Inflammatory macrophage (primary cell): ENCODE measurements around the gene LMAN2L.

Source experiments
- DNase-seq, 2 donors: peaks; one replicate each; pipeline ENCODE4 v3.0.0-alpha.2; 2020 to 2022

Gene LMAN2L

GRCh38 chr2:96760036-96760985, 20.4 kb upstream of the LMAN2L start, which contains the start of gene CNNM4:
CNNM4 (plus strand) TSS chr2:96760902; CDS start chr2:96761000, 98 bp downstream.
- peak; percentile 89 to 95 for DNase-seq

- no peak for DNase-seq
Observed at GRCh38 chr2:96759548-96759947, 19.7 kb upstream of the LMAN2L start.

GRCh38 chr2:96758987-96759386, 19.1 kb upstream of the LMAN2L start:
- no peak for DNase-seq

GRCh38 chr2:96757477-96757860, 17.6 kb upstream of the LMAN2L start:
- DNase-seq: no peak

- DNase-seq: no peak
Observed at GRCh38 chr2:96756788-96757476, 17.1 kb upstream of the LMAN2L start.

DNA sequence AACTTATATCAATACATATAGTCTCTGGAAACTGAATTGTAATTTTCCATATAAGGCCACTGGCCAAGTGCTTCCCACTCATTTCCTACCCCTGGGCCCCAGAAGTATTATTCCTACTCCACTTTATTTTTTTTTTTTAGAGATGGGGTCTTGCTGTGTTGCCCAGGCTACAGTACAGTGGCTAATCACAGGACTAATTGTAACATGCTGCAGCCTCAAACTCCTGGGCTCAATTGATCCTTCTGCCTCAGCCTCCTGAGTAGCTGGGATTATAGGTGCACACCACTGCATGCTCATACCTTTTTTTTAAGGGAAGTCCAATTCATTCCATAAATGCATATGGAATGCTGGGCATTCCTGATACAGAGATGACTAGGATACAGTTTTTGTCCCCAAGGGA, 14.5 kb upstream of the LMAN2L start:
- no peak for DNase-seq

DNA sequence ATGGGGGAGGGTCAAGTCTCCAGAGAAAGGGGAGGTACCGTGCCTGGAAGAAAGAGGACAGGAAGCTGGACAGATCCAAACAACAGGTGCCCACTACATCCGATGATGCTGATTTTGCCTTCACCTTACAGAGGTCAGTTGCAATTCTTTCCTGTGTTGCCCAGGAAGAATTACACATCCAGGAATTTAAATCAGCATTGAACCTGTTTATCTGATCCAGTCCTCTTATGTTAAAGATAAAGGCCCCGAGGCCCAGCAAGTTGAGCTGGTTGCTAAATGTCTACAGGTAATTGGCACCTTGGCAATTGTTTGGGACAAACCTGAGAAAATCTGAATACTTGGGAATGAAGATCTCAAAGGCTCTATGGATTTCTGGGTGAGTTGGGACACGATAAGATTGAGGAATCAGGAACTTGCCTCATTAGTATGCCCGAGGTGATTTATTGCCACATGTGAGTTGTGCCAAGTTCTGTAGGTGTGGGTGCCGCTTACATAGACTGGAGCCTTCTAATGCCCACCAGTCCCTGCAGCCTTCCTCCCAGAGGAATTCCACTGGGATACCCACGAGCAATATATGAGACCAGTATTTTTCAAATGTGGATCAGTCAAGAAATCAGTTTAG, 13.9 kb upstream of the LMAN2L start:
- no peak for DNase-seq

DNA sequence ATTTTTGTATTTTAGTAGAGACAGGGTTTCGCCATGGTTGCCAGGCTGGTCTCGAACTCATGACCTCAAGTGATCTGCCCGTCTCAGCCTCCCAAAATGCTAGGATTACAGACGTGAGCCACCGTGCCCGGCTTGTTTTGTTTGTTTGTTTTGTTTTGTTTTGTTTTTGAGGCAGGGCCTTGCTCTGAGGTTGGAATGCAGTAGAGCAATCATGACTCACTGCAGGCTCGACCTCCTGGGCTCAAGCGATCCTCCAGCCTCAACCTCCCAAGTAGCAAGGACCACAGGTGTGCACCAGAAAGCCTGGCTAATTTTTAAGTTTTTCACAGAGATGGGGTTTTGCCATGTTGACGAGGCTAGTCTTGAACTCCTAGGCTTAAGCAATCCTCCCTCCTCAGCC, 11.9 kb upstream of the LMAN2L start:
- no peak for DNase-seq

- no peak for DNase-seq
Observed at GRCh38 chr2:96747061-96747617, 7.3 kb upstream of the LMAN2L start.

GRCh38 chr2:96739076-96739632, 710 bp downstream of the LMAN2L start:
- DNase-seq: no peak

GRCh38 chr2:96737831-96738230, 2.0 kb downstream of the LMAN2L start:
- peak; percentile 21 to 36 for DNase-seq

DNA sequence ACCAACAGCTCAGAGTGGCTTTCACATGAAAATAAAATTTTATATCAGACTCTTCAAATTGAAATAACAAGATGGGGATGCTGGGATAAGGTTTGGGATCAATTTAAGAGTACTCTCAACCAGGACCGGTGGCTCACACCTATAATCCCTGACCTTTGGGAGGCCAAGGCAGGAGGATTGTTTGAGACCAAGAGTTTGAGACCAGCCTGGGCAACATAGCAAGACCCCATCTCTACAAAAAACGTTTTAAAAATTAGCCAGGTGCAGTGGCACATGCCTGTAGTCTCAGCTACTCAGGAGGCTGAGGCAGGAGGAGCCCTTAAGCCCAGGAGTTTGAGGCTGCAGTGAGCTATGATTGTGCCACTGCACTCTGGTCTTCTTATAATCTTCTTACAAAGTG, 2.6 kb downstream of the LMAN2L start:
- DNase-seq: no peak

DNA sequence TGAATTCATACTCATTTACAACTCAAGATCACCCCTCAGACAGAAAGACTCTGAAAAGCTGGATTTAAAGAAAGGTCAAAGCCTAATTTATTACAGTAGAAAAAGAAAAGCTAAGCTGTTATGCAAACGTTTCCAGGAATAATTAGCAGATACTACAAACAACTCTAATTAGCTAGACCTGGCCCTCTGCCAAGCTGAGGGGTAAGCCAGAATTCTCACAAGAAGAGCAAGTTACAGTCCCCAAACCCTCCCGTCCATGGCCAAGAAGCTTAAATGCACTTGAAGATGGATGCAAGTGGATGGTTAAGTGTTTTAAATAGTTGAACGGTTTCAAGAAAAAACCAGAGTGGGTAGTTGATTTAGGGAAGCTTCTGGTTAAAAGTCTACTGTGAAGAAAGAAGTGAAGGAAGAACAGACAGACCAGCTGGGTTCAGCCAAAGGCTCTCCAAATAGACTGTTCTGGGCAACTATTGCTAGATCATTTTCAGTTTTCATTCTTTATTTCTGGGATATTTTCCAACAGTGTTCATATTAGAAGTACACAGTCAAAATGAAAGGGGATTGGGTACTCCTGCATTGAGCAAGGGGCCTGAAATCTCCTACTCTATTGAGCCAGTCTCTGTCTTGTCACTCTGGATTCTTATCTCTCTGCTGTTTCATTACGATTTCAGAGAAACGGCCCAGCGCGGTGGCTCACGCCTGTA, 4.8 kb downstream of the LMAN2L start:
- no peak for DNase-seq

DNA sequence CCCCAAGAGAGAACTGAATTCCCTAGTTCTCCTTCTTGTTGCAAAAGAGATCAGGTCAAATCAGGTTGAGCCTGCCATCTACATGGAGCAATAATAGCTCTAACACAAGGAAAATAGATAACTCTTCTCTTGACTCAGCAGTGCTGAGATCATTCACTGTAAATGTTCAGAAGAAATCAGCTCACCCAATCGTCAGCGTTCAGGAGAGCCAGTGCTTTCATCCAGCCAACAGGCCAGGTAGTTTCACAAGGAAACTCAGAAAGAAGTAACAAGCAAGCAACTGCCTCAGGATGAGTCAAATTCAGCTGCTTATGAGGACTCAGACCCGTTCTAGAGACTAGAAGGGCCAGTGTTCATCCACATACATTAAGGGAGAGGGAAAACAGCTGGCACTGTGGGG, 5.9 kb downstream of the LMAN2L start:
- no peak for DNase-seq

- no peak for DNase-seq
Observed at GRCh38 chr2:96730212-96730611, 9.7 kb downstream of the LMAN2L start.

DNA sequence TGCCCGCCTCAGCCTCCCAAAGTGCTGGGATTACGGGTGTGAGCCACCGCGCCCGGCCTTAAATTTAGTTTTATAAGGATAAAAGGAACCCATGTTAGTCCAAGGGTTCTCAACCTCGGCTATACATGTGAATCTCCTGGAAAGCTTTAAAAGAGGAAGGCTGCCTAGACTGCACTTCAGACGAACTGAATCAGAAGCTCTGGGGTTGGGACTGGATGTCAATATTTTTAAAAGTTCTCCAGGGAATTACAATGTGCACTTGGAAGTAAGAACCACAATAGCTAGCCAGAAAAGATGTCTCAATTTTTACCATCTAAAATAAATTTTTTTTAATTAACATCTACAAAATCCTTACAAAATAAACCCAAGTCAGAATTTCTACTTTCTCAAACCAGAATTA, 10.1 kb downstream of the LMAN2L start:
- no peak for DNase-seq

- peak; percentile 85 to 86 for DNase-seq
Observed at GRCh38 chr2:96727431-96727830, 12.4 kb downstream of the LMAN2L start.

- DNase-seq: no peak
Observed at GRCh38 chr2:96726131-96726530, 13.7 kb downstream of the LMAN2L start.

GRCh38 chr2:96716388-96716787, 23.5 kb downstream of the LMAN2L start:
- no peak for DNase-seq

DNA sequence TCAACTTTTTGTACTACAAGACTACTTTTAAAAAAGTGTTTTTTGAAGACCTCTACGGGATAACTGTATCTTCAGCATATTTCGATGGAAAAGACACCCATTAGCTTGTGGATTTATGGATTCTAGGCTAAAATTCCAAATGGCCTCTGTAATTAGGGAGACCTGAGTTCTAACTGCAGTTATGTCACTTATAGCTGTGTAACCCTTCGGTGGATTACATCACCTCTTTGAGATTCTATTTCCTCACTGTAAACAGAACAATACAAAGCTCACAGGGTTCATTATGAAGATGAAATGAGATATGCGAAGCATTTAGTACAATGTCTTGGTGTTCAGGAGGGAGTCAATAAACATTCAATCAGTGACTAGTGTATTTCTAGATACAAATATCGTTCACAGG, 24.2 kb downstream of the LMAN2L start:
- peak; percentile 22 for DNase-seq

DNA sequence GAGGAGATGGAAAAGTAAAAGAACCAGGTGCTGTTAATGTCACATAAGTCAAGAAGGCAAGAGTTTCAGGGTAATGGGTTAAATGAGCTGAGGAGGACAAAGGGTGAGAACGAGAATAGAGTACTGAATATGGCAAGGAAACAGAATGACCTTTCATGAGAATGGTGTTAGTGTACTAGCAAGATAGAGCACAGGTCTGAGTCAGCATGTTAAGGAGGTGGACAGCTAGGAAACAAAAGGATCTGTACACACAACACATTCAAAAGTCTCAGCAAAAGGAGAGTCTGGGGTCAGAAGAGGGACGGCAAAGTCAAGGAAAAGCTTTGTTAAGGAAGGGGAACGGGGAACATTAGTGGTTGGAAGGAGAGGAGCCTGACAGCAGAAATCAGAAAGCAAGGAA, 28.9 kb downstream of the LMAN2L start:
- DNase-seq: no peak
